ENCODE data around the gene YPEL2.

YPEL2 gene

GRCh38 chr17:59330053-59330942, 1.2 kb upstream of the YPEL2 start:
- DNase-seq (ENCODE audit: low read depth in 3 of 3) = no peak

DNA sequence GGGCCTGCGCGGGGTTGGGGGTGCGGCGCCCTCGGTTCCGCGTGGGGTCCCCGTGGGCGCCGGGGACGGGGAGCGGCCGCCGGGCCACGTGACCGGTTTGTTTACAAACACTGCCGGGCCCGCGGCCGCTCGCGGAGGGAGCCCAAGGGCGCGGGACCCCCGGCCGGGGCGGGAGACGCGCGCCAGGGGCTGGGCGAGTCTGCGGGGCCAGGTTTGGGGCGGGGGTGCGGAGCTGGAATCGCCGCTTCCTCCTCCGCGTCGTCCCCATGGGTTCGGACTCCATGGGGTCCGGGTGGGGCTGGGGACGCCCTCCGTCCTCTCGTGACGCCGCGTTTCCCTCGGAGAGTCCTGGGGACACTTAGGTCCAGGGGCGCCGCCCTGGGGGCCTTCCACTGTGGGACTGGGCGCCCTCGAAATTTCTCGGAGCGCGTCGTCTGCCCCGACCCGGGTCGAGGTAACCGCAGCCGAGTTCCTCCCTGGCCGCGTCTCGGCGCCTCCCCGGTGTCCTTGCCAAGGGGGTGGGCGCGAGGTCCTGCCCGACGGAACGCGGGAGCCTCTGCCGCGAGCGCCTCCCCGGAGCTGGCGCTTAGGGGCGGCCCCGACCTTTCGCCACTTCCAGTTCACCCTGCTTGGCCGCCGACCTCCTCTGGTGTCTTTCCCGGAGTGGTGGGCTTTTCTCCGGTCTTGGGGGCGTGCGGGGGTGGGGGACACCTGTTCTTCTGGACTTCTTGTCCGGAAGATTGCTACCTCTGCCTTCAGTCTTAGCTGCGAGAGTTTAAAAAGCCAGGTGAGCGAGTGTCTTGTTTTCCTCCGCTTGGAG, 684 bp downstream of the YPEL2 start:
- peak in 1 of 3 donors; percentile 29 for DNase-seq (ENCODE audit: low read depth in 3 of 3)

- DNase-seq (ENCODE audit: low read depth in 3 of 3) = no peak
Measured at GRCh38 chr17:59332749-59333377, 1.4 kb downstream of the YPEL2 start.

DNA sequence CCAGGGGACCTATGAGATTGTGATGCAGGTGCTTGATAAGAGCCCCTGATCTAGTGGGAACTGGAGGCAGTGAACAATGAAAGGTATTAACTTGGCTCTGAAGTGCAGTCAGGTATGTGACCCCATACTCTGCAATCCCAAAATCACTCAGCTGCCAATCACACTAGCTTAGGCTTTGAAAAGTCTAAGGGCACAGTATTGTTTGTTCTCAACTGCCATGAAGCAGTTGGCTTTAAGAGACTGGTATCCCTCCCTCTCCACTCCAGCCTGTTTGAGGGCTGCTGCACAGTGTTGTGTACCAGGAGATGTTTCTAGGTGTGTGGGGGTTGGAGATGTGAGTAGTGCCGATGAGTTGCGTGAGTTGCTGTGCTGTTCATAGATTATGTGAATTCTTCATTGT, 2.4 kb downstream of the YPEL2 start:
- DNase-seq (ENCODE audit: low read depth in 3 of 3) = no peak

GRCh38 chr17:59335685-59336084, 4.2 kb downstream of the YPEL2 start:
- DNase-seq (ENCODE audit: low read depth in 3 of 3) = no peak

GRCh38 chr17:59337741-59338299, 6.4 kb downstream of the YPEL2 start:
- no peak for DNase-seq (ENCODE audit: low read depth in 3 of 3)

GRCh38 chr17:59338498-59338897, 7.0 kb downstream of the YPEL2 start:
- DNase-seq (ENCODE audit: low read depth in 3 of 3) = no peak

DNA sequence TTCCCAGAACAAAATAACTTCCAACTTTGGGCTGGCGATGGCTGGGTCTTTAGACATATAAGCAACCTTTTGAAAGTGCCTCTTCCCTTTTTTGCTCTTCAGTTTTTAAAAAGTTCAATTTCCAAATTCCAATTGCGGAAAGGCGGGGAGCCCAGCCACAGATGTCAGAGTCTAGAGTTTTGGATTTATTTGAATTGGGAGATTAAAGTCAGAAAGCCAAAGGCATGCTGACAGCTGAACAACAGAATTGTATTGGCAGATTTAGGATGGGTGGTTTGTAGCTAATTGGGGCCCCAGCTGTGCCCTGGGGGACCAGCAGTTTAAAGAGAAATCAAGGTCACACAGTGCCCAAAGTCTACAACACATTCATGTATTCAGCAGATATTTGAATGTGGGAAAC, 10.5 kb downstream of the YPEL2 start:
- DNase-seq (ENCODE audit: low read depth in 3 of 3) = no peak

- no peak for DNase-seq (ENCODE audit: low read depth in 3 of 3)
Measured at GRCh38 chr17:59342681-59343131, 11.3 kb downstream of the YPEL2 start.

DNA sequence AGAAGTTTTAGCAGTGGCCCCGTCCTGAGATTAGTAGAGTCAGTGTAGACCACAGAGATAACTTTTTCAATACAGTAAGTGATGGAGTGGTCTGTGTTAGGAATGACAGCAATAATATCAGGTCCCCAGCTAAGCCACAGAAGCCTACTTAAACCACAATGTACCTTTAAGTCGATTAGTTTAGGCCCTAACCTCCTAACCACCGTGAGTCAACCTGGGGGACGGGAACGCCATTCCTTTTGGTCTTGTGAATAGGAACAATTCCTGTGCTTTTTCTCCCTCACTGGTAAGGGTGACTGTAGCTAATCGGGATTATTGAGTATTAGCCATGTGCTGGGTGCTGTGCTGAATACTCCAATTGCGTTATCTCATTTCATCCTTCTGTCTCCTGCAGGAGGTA, 14.0 kb downstream of the YPEL2 start:
- no peak for DNase-seq (ENCODE audit: low read depth in 3 of 3)

DNA sequence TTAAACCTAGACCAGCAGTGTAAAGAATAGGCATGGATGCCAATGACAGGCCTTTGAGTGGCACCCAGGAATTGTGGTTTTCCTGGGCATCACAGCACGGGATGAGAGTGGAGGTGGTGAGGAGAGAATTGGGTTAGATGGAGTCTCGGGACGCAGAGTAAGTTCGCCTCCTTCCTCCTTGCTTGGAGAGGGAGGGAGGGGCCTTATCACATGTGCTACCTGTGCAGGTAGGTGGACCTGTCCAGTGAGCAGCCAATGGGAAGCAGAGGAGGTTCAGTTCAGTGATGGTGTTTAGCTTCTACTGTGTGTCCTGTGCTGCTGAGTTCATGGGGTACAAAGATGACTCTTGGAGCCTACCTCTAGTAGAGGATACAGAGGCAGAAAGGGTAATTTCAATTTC, 14.9 kb downstream of the YPEL2 start:
- DNase-seq (ENCODE audit: low read depth in 3 of 3) = no peak

DNA sequence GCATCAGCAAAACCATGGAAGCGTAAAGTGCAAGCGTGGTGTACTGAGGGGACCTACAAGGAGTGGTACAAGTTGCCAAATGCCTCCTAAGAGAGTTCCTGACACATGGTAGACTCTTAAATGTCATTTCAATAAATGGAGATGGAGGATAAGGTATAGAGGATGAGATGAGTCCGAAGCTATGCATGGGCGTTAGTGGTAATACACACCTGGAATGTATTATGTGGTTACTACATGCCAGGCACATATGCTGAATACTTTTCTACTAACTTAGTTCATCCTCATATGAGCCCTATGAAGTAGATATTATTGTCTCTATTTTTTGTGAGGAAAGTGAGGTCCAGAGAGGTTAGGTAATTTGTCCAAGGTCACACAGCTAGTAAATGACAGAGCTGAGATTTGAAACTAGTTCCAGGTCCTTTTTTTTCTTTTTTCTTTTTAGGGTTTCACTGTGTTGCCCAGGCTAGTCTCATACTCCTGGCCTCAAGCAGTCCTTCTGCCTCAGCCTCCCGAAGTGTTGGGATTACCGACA, 15.5 kb downstream of the YPEL2 start:
- no peak for DNase-seq (ENCODE audit: low read depth in 3 of 3)

DNA sequence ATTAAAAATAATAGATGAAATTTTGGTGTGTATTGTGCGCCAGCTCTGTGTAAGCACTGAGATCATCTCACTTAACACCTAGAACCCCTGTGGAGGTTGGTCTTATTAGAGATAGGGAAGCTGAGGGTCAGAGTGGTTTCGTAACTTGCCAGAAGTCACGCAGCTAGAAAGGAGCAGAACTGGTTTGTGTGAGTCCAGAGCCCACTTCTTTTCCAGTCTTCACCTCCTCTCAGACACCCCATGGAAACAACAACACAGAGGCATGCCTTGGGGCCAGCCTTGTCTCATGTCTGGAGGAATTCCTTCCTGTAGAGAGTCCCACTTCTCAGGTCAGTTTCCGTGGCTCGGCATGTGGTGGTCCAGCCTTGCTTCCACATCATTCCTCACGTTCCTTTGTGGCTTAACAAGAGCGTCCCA, 16.5 kb downstream of the YPEL2 start:
- no peak for DNase-seq (ENCODE audit: low read depth in 3 of 3)

GRCh38 chr17:59349178-59349577, 17.7 kb downstream of the YPEL2 start:
- no peak for DNase-seq (ENCODE audit: low read depth in 3 of 3)

DNA sequence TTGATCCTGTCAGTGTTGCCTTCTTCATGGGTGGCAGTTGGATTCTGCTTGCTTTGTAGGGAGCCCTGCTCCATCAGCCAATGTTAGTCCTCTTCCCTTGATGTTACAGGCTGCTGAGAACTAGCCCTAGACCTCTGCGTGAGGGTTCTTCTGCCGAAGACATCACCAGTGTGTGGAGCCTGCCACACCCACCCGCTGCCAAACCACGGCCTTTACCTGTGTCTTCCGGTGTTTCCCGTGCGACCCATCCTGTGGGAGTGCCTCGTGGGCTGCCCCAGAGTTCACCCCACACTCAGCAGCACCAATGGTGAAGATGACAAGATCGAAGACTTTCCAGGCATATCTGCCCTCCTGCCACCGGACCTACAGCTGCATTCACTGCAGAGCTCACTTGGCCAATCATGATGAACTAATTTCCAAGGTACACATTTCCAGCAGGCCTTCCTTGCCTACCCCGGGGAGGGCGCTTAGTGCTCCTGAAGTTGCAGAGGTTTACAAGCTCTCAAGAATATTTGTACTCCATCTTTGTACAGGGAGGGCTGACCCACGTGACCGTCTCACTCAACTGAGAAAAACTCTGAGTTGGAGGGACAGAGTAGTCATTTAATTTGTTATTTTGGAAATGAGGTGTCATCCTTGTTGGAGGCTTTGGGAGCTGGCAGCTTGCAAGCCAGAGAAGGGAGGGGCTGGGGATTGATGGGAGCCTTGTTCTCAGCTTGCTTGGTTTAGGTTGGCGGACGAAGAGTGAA, 21.8 kb downstream of the YPEL2 start:
- no peak for DNase-seq (ENCODE audit: low read depth in 3 of 3)

GRCh38 chr17:59353936-59354755, 22.7 kb downstream of the YPEL2 start:
- no peak for DNase-seq (ENCODE audit: low read depth in 3 of 3)

DNA sequence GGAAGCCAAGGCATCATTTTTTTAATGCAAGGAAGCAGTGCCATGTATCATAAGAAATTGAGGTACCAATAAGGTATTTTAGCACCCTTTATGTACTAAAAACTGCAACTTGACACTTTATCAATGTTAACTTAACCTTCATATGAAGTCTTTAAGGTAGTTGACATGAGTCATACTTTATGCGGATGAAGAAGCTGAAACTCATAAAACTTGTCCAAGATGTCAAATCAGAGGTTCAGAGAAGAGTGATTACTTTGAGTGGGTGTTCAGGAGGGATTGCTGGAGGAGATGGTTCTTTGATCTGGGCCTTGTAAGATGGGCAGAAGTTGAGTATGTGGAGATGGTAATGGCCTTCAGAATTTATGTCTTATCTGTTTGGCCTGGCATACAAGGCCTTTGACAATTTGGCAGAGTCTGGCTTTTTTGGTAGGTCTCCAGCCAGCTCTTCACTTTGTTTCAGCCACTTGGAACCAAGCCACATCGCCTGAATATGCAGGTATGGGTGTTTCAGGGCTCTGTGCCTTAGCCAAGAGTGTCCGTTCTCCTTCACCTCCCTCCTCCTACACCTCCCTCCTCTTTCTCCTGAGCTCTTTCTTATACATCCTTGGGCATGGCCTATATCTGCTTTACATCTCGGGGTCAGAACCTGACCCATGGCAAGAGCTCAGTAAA, 23.7 kb downstream of the YPEL2 start:
- no peak for DNase-seq (ENCODE audit: low read depth in 3 of 3)

DNA sequence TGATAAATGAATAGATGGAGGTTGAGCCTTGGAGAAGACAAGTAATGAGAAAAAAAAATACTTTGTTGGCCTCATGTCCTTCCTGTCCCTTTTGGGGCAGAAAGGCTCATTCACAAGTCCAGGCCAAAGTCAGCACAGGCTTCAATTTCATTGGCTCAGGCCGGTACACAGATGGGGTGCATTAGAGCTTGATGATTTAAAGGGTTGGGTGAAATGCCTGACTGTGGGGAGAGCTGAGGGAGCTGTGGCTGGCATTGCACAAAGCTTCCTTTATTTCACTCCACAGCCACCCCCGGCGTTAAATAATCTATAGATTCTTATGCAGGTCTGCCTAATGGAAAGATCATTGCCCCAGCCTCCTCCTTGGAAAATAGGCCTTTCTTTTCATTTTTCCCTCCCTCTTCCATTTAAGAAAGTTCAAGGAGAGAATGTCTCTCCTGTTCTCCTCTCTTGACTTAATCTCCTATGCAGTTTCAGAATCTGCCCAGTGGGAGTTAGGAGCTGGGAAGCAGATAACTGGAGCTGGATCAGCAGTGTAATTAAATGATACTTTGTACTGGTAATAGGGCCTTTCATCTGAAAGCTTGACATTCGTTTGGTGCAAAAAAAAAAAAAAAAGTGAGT, 24.4 kb downstream of the YPEL2 start:
- no peak for DNase-seq (ENCODE audit: low read depth in 3 of 3)

Measured in stimulated activated CD4-positive, alpha-beta T cell treated with anti-CD3 and anti-CD28 coated beads, TNF-alpha, amount 100 ng/mL, for 48 hours (primary cell).